ENCODE measurements around the gene ECM2.

Gene ECM2

DNA sequence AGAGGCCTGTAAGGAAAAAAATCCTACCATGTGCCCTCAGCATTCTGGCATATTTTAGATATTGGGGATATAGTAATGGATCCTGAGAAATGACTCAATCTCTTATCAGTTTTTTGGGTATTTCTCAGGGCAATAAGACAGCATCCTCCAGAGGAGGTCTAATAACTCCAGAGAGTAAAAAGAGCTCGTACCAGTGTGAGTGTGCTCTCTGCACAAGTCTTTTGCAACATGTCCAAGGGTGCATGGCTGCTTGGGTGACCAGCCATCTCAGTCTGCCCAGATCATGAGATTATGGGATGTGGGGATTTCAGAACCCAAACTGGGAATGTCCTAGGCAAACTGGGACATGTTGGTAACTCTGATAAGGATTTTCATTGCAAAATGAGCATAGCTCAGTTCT lies 68.7 kb downstream of the ECM2 start:
- DNase-seq (ENCODE audit: low read depth) = no peak

DNA sequence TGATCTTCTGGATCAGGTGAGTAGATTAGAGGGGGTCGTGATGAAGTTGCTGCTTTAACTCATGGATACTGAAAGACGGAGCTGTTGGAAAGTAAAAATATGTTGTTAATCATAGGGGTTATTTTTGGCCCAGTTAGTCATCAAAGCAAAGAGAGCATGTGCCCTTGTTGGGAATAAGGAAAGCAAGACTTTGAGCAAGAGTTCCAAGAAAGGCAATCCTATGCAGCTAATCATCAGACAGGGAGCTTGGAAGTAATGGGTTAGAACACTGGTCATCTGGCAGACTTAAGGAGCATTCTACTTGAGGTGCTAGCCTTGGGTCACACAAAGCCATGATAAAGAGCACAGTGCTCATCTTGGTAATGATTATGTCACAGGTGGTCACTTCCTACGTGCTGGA lies 71.8 kb downstream of the ECM2 start:
- peak; percentile 66 for DNase-seq (ENCODE audit: low read depth)

DNA sequence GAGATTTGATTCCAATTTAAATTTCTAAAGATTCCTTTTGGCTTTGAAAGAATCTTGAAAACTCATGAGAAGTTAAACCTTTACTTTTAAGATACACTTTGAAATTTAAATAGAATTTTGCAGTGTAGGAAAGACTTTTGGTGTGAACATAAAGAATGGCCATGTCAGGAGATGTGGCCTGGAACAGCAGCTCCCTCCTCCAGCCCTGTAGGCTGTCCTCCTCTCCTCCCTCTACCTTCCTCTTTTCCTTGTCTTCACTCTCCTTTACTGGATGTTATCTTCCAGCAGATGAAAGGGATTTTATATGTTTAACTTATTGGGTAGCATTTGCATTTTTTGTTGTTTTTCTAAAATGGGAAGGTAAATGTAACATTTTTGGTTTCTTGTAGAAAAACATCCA lies 72.4 kb downstream of the ECM2 start:
- no peak for DNase-seq (ENCODE audit: low read depth)

DNA sequence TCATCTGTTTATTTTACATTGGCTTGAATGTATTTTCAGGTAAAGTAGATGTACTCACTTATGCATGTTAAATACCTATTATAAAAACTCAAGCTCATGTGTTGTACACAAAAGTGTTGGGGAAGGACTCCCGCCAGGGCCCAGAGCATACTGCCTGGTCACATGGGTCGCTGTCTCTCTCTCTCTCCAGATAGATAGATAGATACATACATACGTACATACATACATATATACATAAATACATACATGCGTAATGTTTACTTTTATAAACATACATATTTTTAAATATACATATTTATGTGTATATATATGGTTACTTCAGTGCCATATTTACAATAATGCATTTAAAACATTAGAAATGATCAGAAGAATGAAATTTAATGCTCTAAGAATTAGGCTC lies 78.2 kb downstream of the ECM2 start:
- no peak for DNase-seq (ENCODE audit: low read depth)

DNA sequence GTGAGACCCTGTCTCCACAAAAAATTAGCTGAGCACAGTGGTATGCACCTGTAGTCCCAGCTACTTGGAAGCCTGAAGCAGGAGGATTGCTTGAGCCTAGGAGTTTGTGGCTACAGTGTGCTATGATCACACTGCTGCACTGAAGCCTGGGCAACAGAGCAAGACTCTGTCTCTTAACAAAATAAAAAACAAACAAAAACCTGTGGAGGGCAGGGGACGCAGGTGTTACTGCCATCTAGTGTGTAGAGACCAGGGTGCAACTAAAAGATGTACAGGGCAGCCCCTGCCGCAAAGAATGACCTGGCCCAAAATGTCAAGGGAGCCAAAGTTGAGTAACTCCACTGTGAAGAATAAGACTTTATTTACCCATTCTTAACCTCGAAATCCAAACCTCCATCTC lies 80.6 kb downstream of the ECM2 start:
- DNase-seq (ENCODE audit: low read depth) = no peak

DNA sequence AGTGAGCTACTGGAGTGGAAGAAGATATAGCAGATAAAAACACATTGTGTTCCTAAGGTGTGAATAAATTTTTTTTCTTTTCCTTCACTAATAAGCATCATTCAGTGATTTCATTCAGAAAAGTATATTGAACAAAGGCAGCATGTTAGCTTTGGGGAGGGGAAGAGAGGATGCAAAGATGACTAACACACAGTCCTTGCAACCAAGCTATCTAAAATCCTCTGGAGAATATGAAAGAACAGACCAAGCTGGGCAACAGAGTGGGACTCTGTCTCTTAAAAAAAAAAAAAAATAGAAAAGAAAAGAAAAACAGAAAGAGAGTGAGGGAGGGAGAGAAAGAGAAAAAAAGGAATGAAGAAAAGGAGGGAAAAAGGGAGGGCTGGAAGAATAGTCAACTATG lies 89.3 kb downstream of the ECM2 start:
- DNase-seq (ENCODE audit: low read depth) = no peak
